Mesenchymal stem cell (in vitro differentiated cells and primary cell): ENCODE measurements around the gene RDH5.

Source experiments
- DNase-seq: peaks from one replicate; pipeline ENCODE4 v3.0.0-alpha.2; 2013
- H2AFZ ChIP-seq: one replicate; pipeline ENCODE4 v1.6.1; 2013; ENCODE audit warnings: low read depth, mild to moderate bottlenecking, control low read depth, inconsistent platforms, low read length, moderate library complexity
- H2AK5ac ChIP-seq: 2 replicates; pipeline ENCODE4 v1.6.1; 2013; ENCODE audit warnings: low read length, moderate library complexity, mild to moderate bottlenecking, inconsistent platforms; ENCODE audit not compliant: severe bottlenecking
- H2BK120ac ChIP-seq: one replicate; pipeline ENCODE4 v1.6.1; 2013; ENCODE audit warnings: low read depth, mild to moderate bottlenecking, inconsistent platforms, low read length, moderate library complexity
- H2BK12ac ChIP-seq, 2 experiments: one replicate each; pipeline ENCODE4 v1.6.1; 2013; ENCODE audit warnings: inconsistent platforms in 2 of 2, low read length in 2 of 2, mild to moderate bottlenecking in 2 of 2, moderate library complexity in 2 of 2, control low read depth in 1 of 2
- H2BK15ac ChIP-seq: one replicate; pipeline ENCODE4 v1.6.1; 2013; ENCODE audit warnings: mild to moderate bottlenecking, low read depth, inconsistent platforms; ENCODE audit not compliant: poor library complexity, severe bottlenecking
- H2BK5ac ChIP-seq: 2 replicates; pipeline ENCODE4 v1.6.1; 2013; ENCODE audit warnings: low read depth, mild to moderate bottlenecking, low read length, control low read depth, inconsistent platforms; ENCODE audit not compliant: poor library complexity, severe bottlenecking
- H3K14ac ChIP-seq, 2 experiments: one replicate each; pipeline ENCODE4 v1.6.1; 2013; ENCODE audit warnings: inconsistent platforms in 2 of 2, low read length in 2 of 2, control low read depth in 1 of 2, mild to moderate bottlenecking in 1 of 2, moderate library complexity in 1 of 2
- H3K18ac ChIP-seq, 2 experiments: one replicate each; pipeline ENCODE4 v1.6.1; 2013; ENCODE audit warnings: inconsistent platforms in 2 of 2, low read length in 2 of 2, control low read depth in 1 of 2, low read depth in 1 of 2, mild to moderate bottlenecking in 1 of 2
- H3K23ac ChIP-seq, 2 experiments: one replicate each; pipeline ENCODE4 v1.6.1; 2013; ENCODE audit warnings: inconsistent platforms in 2 of 2, low read length in 2 of 2, mild to moderate bottlenecking in 2 of 2, moderate library complexity in 2 of 2, control low read depth in 1 of 2
- H3K27ac ChIP-seq: 2 replicates; pipeline ENCODE4 v1.5.1; 2013; ENCODE audit warnings: mild to moderate bottlenecking, moderate library complexity, low read length, control low read depth, inconsistent platforms; ENCODE audit not compliant: poor library complexity, severe bottlenecking
- H3K27me3 ChIP-seq, 2 experiments: 2 replicates each; pipeline versions ENCODE4 v1.6.1 to v1.7.0; 2013; ENCODE audit warnings: low read length in 2 of 2, mild to moderate bottlenecking in 2 of 2, moderate library complexity in 2 of 2, control low read depth in 1 of 2, inconsistent platforms in 1 of 2; ENCODE audit not compliant: control insufficient read depth in 1 of 2, insufficient read depth in 1 of 2
- H3K36me3 ChIP-seq, 2 experiments: 2 replicates each; pipeline versions ENCODE4 v1.6.1 to v1.7.0; 2013; ENCODE audit warnings: low read length in 2 of 2, control low read depth in 1 of 2, inconsistent platforms in 1 of 2, low read depth in 1 of 2, mild to moderate bottlenecking in 1 of 2; ENCODE audit not compliant: insufficient read depth in 2 of 2, control insufficient read depth in 1 of 2
- H3K4ac ChIP-seq, 2 experiments: one replicate each; pipeline ENCODE4 v1.6.1; 2013; ENCODE audit warnings: inconsistent platforms in 2 of 2, low read length in 2 of 2, mild to moderate bottlenecking in 2 of 2, moderate library complexity in 2 of 2, control low read depth in 1 of 2, low read depth in 1 of 2
- H3K4me1 ChIP-seq: 2 replicates; pipeline ENCODE4 v1.6.1; 2013; ENCODE audit warnings: low read depth, low read length, control low read depth; ENCODE audit not compliant: control insufficient read depth, insufficient read depth
- H3K4me2 ChIP-seq: 2 replicates; pipeline ENCODE4 v1.6.1; 2013; ENCODE audit warnings: low read length, mild to moderate bottlenecking, inconsistent platforms; ENCODE audit not compliant: poor library complexity, severe bottlenecking
- H3K4me3 ChIP-seq, 2 experiments: 2 replicates each; pipeline versions ENCODE4 v1.5.1 to v1.7.0; 2013; ENCODE audit warnings: low read length in 2 of 2, mild to moderate bottlenecking in 2 of 2, control low read depth in 1 of 2, low read depth in 1 of 2; ENCODE audit not compliant: insufficient read depth in 1 of 2
- H3K79me1 ChIP-seq: replicated peaks from 2 replicates; pipeline ENCODE4 v1.6.1; 2013; ENCODE audit warnings: mild to moderate bottlenecking, control low read depth, low read length, inconsistent platforms; ENCODE audit not compliant: poor library complexity, severe bottlenecking
- H3K9ac ChIP-seq: 2 replicates; pipeline ENCODE4 v1.7.0; 2013; ENCODE audit warnings: mild to moderate bottlenecking, low read length, moderate library complexity
- H3K9me3 ChIP-seq: 2 replicates; pipeline ENCODE4 v1.7.0; 2013; ENCODE audit warnings: mild to moderate bottlenecking, low read length; ENCODE audit not compliant: control insufficient read depth
- H4K8ac ChIP-seq: one replicate; pipeline ENCODE4 v1.6.1; 2013; ENCODE audit warnings: inconsistent platforms, mild to moderate bottlenecking, low read length, moderate library complexity
- H4K91ac ChIP-seq: one replicate; pipeline ENCODE4 v1.6.1; 2013; ENCODE audit warnings: mild to moderate bottlenecking, low read length, inconsistent platforms
- WGBS: methylation state at CpG from one replicate; pipeline ENCODE4 v1.1.7; 2013; ENCODE audit warnings: mixed read lengths; 5-methylcytosine and 5-hydroxymethylcytosine counted together

Gene RDH5

DNA sequence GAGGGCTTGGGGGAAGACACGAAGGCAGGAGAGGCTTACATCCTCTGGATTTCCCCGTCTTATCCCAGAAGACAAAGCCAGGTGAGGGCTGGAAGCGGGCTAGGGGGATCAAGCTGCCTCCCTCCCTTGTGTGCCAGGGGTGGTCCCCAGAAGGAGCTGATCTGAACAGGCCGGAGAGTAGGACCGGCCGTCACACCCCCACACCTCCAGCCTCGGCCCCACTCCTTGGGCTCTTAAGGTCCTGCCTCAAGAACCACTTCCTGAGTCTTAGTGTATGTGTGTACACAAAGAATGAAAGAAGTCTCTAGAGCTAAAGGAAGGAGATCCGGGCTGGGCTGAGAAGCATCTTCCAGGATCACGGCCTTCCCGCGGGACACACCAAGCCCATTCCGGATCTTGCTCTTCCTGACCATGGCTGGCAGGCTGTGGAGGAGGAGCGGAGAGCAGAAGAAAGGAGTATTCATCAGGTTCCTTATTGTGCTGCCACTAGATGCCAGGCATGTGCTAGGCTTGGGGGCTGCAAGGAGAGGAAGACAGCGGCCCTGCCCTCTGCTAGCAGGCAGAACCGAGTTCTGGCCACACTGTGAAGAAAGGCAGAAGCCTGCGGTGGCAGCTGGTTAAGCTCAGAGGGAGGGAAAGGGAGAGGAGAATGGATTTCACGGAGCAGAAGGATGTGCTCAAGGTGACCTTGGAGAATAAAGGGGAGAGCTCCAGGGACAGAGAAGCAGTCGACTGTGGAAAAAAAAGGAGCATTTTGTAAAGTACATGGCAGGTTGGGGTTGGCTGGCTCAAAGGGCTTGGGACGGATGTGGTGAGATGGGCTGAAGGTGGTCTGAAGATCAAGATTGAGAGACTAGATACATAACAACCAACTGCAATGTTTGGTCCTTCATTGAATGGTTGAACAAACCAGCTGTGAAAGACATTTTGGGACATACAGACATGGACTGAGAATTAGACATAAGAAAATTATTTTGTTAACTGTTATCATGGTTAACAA lies 9.9 kb downstream of the RDH5 start:
- H3K4me2 ChIP-seq: peak overlapping the region; percentile 95
- H3K4me3 ChIP-seq: peak overlapping the region; percentile 57 to 85
- peak overlapping the region; percentile 1 to 70 for H2BK12ac ChIP-seq
- no peaks in the 10 kb centered on the region for H3K27me3 ChIP-seq
- H3K36me3 ChIP-seq: peaks cover 24 to 30% of the 10 kb centered on the region in 2 experiments
- H3K9ac ChIP-seq: peak overlapping the region; percentile 95
- H3K4ac ChIP-seq: peak overlapping the region; percentile 66 to 98
- H4K8ac ChIP-seq: peak overlapping the region; percentile 2
- H2BK5ac ChIP-seq: peak overlapping the region; percentile 96
- no peaks in the 10 kb centered on the region for H3K9me3 ChIP-seq
- H2BK120ac ChIP-seq: peak overlapping the region; percentile 50
- peak overlapping the region; percentile 71 for H2BK15ac ChIP-seq
- H3K18ac ChIP-seq: peak overlapping the region; percentile 96 to 98
- peak overlapping the region in 1 of 2 experiments; percentile 86 for H3K23ac ChIP-seq
- H3K14ac ChIP-seq: peak overlapping the region in 1 of 2 experiments; percentile 96
- peaks cover 12% of the 10 kb centered on the region for H3K79me1 ChIP-seq
- peak overlapping the region; percentile 96 for H4K91ac ChIP-seq
- peak; percentile 84 for DNase-seq
- peaks cover 27% of the 10 kb centered on the region for H3K4me1 ChIP-seq
- WGBS: 9% methylated on average over 14 of the region's 19 CpGs
- no peak overlapping the region for H2AK5ac ChIP-seq
- no peak overlapping the region for H2AFZ ChIP-seq
- peak overlapping the region; percentile 100 for H3K27ac ChIP-seq

DNA sequence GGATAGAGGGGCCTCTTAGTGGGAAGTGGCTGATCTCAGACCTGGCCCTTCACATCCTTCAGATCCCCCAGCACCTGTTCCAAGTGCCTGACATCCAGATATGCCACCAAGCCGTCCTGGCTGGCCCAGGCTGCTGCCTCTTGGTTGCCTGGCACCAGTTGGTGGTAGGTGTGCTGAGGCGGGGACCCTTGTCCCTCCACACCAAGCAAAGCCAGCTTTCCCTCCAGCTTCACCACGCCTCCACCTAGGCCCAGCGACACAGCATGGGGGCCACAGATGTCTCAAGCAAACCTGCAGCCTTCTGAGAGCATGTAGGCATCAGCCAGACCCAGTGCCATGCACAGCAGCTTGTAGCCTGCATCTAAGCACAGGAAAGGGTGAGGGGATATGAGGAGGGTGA lies 12.1 kb downstream of the RDH5 start:
- H3K4me1 ChIP-seq: peaks cover 10% of the 10 kb centered on the region
- no peak overlapping the region for H2BK5ac ChIP-seq
- no peaks in the 10 kb centered on the region for H3K9me3 ChIP-seq
- H3K4ac ChIP-seq: peak overlapping the region in 1 of 2 experiments; percentile 11
- H3K9ac ChIP-seq: peak overlapping the region; percentile 17
- H3K4me2 ChIP-seq: no peak overlapping the region
- no peak overlapping the region for H2BK120ac ChIP-seq
- H3K79me1 ChIP-seq: peaks cover 9% of the 10 kb centered on the region
- no peak overlapping the region for H2BK15ac ChIP-seq
- H3K27ac ChIP-seq: no peak overlapping the region
- no peak overlapping the region for H3K14ac ChIP-seq
- peak overlapping the region in 1 of 2 experiments; percentile 51 for H2BK12ac ChIP-seq
- 93% methylated on average over 4 of the region's 4 CpGs for WGBS
- H2AFZ ChIP-seq: no peak overlapping the region
- H2AK5ac ChIP-seq: no peak overlapping the region
- H4K8ac ChIP-seq: peak overlapping the region; percentile 45
- peak overlapping the region in 1 of 2 experiments; percentile 46 for H3K18ac ChIP-seq
- no peak overlapping the region for H4K91ac ChIP-seq
- H3K36me3 ChIP-seq: peaks cover 4 to 8% of the 10 kb centered on the region in 2 experiments
- H3K27me3 ChIP-seq: no peaks in the 10 kb centered on the region
- DNase-seq: no peak
- peak overlapping the region in 1 of 2 experiments; percentile 46 for H3K23ac ChIP-seq
- no peak overlapping the region for H3K4me3 ChIP-seq

DNA sequence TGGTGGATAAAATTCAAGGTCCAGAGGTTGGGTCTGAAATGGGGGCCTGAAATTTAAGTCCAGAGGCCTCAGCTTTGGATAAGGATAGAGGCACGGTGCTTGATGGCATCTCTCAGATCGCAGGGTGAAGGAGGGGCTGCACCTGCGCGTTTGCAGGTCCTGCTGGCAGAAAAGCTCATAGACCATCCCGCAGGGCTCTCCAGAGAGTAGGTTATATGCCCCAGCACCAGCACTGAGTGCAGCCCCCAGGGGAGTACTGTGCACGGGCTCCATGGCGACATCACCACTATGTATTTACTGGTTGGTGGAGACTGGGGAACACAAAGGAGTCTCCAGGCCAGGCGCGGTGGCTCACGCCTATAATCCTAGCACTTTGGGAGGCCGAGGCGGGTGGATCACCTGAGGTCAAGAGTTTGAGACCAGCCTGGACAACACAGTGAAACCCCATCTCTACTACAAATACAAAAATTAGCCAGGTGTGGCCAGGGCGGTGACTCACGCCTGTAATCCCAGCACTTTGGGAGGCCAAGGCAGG lies 12.9 kb downstream of the RDH5 start:
- Histone ChIP-seq H3K27ac (no peak overlapping the region), H2BK120ac (no peak overlapping the region), H3K36me3 (peaks cover 4 to 7% of the 10 kb centered on the region in 2 experiments), H3K4me3 (no peak overlapping the region), H3K9ac (no peak overlapping the region), H3K4ac (no peak overlapping the region), H4K8ac (no peak overlapping the region), H2BK5ac (no peak overlapping the region), H3K9me3 (no peaks in the 10 kb centered on the region), H4K91ac (no peak overlapping the region), H3K18ac (no peak overlapping the region), H2AK5ac (no peak overlapping the region), H2BK12ac (no peak overlapping the region), H3K4me2 (no peak overlapping the region), H3K27me3 (no peaks in the 10 kb centered on the region), H3K14ac (no peak overlapping the region), H3K79me1 (peaks cover 9% of the 10 kb centered on the region), H3K23ac (peak overlapping the region in 1 of 2 experiments; percentile 24), H3K4me1 (peaks cover 13% of the 10 kb centered on the region), H2BK15ac (no peak overlapping the region), H2AFZ (no peak overlapping the region)
- no peak for DNase-seq
- WGBS: 89% methylated on average over 14 of the region's 14 CpGs

DNA sequence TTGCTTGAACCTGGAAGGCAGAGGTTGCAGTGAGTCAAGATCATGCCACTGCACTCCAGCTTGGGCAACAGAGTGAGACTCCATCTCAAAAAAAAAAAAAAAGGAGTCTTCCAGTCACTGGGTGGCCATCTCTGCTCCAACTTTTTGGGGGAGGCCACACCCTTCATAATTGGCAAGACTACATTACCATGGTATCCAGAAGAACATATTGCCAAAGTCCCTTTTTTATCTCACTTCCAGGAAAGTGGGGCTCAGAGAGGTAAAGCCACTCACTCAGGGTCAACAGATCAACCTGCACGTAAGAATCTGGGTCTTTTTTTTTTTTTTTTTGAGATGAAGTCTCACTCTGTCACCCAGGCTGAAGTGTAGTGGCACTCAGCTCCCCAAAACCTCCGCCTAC lies 13.7 kb downstream of the RDH5 start:
- no peak overlapping the region for H4K8ac ChIP-seq

More for the DNA sequence above, 13.7 kb downstream of the RDH5 start:
- no peak for DNase-seq
- H3K27ac ChIP-seq: no peak overlapping the region
- H3K23ac ChIP-seq: no peak overlapping the region
- H3K4ac ChIP-seq: no peak overlapping the region
- H3K4me3 ChIP-seq: no peak overlapping the region
- H3K18ac ChIP-seq: no peak overlapping the region
- no peak overlapping the region for H2BK120ac ChIP-seq
- H3K4me2 ChIP-seq: no peak overlapping the region
- H3K9me3 ChIP-seq: no peaks in the 10 kb centered on the region
- H3K4me1 ChIP-seq: peaks cover 15% of the 10 kb centered on the region
- peaks cover 9% of the 10 kb centered on the region for H3K79me1 ChIP-seq
- no peak overlapping the region for H3K14ac ChIP-seq
- no peak overlapping the region for H2BK12ac ChIP-seq
- H2AFZ ChIP-seq: no peak overlapping the region
- no peak overlapping the region for H2AK5ac ChIP-seq
- H3K27me3 ChIP-seq: no peaks in the 10 kb centered on the region
- H3K36me3 ChIP-seq: peaks cover 4 to 7% of the 10 kb centered on the region in 2 experiments
- no peak overlapping the region for H2BK15ac ChIP-seq
- H2BK5ac ChIP-seq: no peak overlapping the region
- 98% methylated on average over 2 of the region's 2 CpGs for WGBS
- no peak overlapping the region for H4K91ac ChIP-seq
- H3K9ac ChIP-seq: no peak overlapping the region
